ENCODE data around the gene EPHB1. TPM values are rescaled to one million over a fixed set of nuclear protein-coding genes. Genes with fewer than 3 reads are reported as not detected.

Gene EPHB1
- total RNA-seq, 4 donors from 2014 or later = 0.30 to 5.3 (median 2.6) TPM

GRCh38 chr3:135267487-135267886, 472.4 kb downstream of the EPHB1 start:
- Histone ChIP-seq H3K36me3 (no peaks in the 10 kb centered on the region), H3K4me1 (no peaks in the 10 kb centered on the region), H3K4me3 (no peak overlapping the region), H3K9me3 (no peaks in the 10 kb centered on the region), H3K27ac (no peak overlapping the region), H3K27me3 (no peaks in the 10 kb centered on the region)
- TF ChIP-seq EP300 (IDR thresholded peaks at IDR 0.05) (no peak), POLR2A (IDR thresholded peaks at IDR 0.05) (no peak)
- TF ChIP-seq, protein P1, sequence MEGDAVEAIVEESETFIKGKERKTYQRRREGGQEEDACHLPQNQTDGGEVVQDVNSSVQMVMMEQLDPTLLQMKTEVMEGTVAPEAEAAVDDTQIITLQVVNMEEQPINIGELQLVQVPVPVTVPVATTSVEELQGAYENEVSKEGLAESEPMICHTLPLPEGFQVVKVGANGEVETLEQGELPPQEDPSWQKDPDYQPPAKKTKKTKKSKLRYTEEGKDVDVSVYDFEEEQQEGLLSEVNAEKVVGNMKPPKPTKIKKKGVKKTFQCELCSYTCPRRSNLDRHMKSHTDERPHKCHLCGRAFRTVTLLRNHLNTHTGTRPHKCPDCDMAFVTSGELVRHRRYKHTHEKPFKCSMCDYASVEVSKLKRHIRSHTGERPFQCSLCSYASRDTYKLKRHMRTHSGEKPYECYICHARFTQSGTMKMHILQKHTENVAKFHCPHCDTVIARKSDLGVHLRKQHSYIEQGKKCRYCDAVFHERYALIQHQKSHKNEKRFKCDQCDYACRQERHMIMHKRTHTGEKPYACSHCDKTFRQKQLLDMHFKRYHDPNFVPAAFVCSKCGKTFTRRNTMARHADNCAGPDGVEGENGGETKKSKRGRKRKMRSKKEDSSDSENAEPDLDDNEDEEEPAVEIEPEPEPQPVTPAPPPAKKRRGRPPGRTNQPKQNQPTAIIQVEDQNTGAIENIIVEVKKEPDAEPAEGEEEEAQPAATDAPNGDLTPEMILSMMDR (IDR thresholded peaks at IDR 0.05) = no peak
- WGBS, 2 donors = 68 to 69% methylated on average over 6 of the region's 6 CpGs
- no peak for DNase-seq (ENCODE audit: low spot score in 2 of 2)

DNA sequence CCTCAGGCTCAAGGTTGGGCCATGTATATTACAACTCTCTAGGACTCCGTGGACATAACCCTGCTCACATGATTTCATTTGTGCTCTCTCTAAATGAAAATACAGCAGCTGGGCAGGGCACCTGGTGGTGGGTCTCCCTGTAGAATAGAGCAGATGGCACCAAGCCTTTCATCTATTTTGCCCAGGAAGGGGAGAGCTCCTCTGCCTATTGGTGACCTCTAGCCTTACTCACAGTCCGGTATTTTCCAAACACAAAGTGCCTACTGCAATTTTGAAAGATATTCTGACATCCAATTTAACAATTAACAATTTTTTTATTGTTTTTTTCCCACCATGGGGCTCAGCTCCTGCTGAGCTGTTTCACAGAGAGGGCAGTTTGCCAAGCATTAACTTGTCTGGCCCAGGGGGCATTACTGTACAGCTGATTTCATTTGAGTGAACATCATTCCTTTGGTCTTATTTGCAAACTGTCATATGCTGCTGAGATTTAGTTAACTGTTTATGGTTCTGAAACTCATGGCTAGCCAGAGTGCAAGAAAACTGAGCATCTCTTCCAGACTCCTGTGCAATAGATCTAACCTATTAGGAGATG, 474.0 kb downstream of the EPHB1 start:
- Histone ChIP-seq H3K4me3 (no peak overlapping the region), H3K27me3 (no peaks in the 10 kb centered on the region), H3K9me3 (no peaks in the 10 kb centered on the region), H3K4me1 (no peaks in the 10 kb centered on the region), H3K27ac (no peak overlapping the region), H3K36me3 (no peaks in the 10 kb centered on the region)
- WGBS, 2 donors = 49 to 71% methylated on average over 2 of the region's 2 CpGs
- DNase-seq (ENCODE audit: low spot score in 2 of 2) = no peak
- TF ChIP-seq, protein P1 (IDR thresholded peaks at IDR 0.05) = no peak
- TF ChIP-seq POLR2A (IDR thresholded peaks at IDR 0.05) (no peak), EP300 (IDR thresholded peaks at IDR 0.05) (no peak)

GRCh38 chr3:135271177-135272025, 476.3 kb downstream of the EPHB1 start:
- Histone ChIP-seq H3K27ac (no peak overlapping the region), H3K36me3 (no peaks in the 10 kb centered on the region), H3K9me3 (peaks cover 0 to 4% (median under 1%) of the 10 kb centered on the region in 4 donors), H3K27me3 (no peaks in the 10 kb centered on the region), H3K4me3 (no peak overlapping the region), H3K4me1 (no peaks in the 10 kb centered on the region)
- 49% methylated on average over 6 to 10 of the region's 10 CpGs for WGBS, 2 donors
- DNase-seq (ENCODE audit: low spot score in 2 of 2) = no peak
- TF ChIP-seq, protein P1 (IDR thresholded peaks at IDR 0.05) = no peak
- TF ChIP-seq EP300 (IDR thresholded peaks at IDR 0.05) (no peak), POLR2A (IDR thresholded peaks at IDR 0.05) (no peak)

DNA sequence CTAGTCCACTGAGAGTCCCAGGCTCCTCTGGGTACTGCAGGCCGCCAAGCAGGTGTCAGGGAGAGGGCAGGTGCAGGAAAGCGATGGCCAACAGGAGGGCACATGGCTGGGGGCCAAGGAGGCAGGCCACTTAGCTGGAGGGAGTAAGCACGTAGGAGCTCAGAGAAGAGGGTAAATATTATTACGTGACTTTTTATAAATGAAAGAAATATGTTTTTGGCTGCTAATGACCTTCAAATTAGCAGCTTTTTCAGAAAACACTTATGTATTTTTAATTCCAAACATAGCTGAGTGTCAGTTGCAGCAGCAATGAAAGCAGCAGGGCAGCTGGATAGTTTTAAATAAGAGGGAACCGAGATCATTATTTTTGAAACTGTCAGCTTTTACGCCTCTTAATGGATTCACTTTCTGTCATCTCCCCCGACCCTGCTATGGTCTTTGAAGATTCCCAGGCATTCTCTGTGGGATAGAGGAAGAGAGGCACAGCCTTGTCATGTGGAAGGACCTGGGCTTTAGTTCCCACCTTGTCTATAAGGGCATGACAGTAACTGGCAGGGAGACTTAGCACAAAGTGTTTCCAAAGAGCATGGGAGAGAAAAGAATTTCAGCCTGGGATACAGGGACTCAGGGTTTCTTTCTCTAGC, 477.1 kb downstream of the EPHB1 start:
- Histone ChIP-seq H3K4me1 (no peaks in the 10 kb centered on the region), H3K4me3 (no peak overlapping the region), H3K27ac (no peak overlapping the region), H3K27me3 (no peaks in the 10 kb centered on the region), H3K36me3 (no peaks in the 10 kb centered on the region), H3K9me3 (peaks cover 0 to 7% (median 2%) of the 10 kb centered on the region in 4 donors)
- WGBS, 2 donors = 39 to 40% methylated on average over 7 of the region's 7 CpGs
- TF ChIP-seq POLR2A (IDR thresholded peaks at IDR 0.05) (no peak), EP300 (IDR thresholded peaks at IDR 0.05) (no peak)
- TF ChIP-seq, protein P1 (IDR thresholded peaks at IDR 0.05) = no peak
- DNase-seq (ENCODE audit: low spot score in 2 of 2) = no peak

DNA sequence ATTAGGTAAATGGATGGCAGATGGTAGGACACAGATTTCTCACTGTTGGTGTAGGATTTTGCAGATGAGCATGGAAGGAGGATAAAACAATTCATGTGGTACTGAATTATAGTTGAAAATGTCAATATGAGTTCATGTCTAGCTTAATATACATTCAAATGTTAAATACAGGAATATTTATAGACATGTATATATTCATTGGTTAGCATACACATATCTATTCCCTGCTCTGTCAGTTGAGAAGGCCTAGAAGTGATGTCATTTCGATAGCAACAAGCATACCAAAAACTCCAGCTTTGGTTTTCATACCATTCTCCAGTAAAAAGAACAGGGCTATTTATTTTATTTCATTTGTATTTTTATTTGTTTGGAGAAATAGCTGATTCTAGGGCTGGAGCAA, 497.1 kb downstream of the EPHB1 start:
- H3K27ac ChIP-seq = no peak overlapping the region
- WGBS, 2 donors = 80 to 89% methylated on average over 1 of the region's 1 CpG
- no peak overlapping the region for H3K4me3 ChIP-seq

More for the DNA sequence above, 497.1 kb downstream of the EPHB1 start:
- TF ChIP-seq EP300 (IDR thresholded peaks at IDR 0.05) = no peak
- TF ChIP-seq, protein P1 (IDR thresholded peaks at IDR 0.05) = no peak
- no peak for TF ChIP-seq POLR2A (IDR thresholded peaks at IDR 0.05)
- Histone ChIP-seq H3K4me1 (no peaks in the 10 kb centered on the region), H3K27me3 (no peaks in the 10 kb centered on the region), H3K9me3 (peaks cover 0 to 12% (median under 1%) of the 10 kb centered on the region in 4 donors), H3K36me3 (no peaks in the 10 kb centered on the region)
- no peak for DNase-seq (ENCODE audit: low spot score in 2 of 2)
